Sigmoid colon (tissue), 4 donors: ENCODE measurements around the gene CELF1.

Source experiments
- CTCF ChIP-seq, 4 experiments: fragments of 450-650 bp in 3 of 4; fragments of 200-600 bp in 1 of 4; IDR thresholded peaks; one replicate each; pipeline ENCODE4 v1.5.1; 2016 to 2019; ENCODE audit warnings: antibody characterized with exemption in 4 of 4, mild to moderate bottlenecking in 3 of 4, moderate library complexity in 2 of 4
- EP300 ChIP-seq, 4 donors: sonication (generic); formaldehyde crosslinking; IDR thresholded peaks; one replicate each; pipeline ENCODE4 v1.6.1; 2017; ENCODE audit warnings: antibody characterized with exemption in 4 of 4
- POLR2A ChIP-seq, 2 donors: fragments of 450-650 bp; IDR thresholded peaks; one replicate each; pipeline ENCODE4 v1.6.1; 2016; ENCODE audit warnings: antibody characterized with exemption in 2 of 2, mild to moderate bottlenecking in 2 of 2, moderate library complexity in 2 of 2
- POLR2AphosphoS5 ChIP-seq, 4 donors: sonication (generic); formaldehyde crosslinking; IDR thresholded peaks; one replicate each; pipeline ENCODE4 v1.6.1; 2017; ENCODE audit warnings: antibody characterized with exemption in 4 of 4

- TF ChIP-seq CTCF (IDR thresholded peaks at IDR 0.05) (no peak), POLR2A (IDR thresholded peaks at IDR 0.05) (no peak), POLR2AphosphoS5 (IDR thresholded peaks at IDR 0.05) (no peak), EP300 (IDR thresholded peaks at IDR 0.05) (no peak)
Measured at GRCh38 chr11:47483457-47483856, 69.5 kb downstream of the CELF1 start.
